Neural progenitor cell (in vitro differentiated cells): ENCODE data around the gene ANKRD11.

Source experiments
- CTCF ChIP-seq: fragments of 200-600 bp; sonication (generic); IDR thresholded peaks from 2 replicates; pipeline ENCODE4 v1.5.1; 2017; ENCODE audit warnings: antibody characterized with exemption, mild to moderate bottlenecking
- EZH2phosphoT487 ChIP-seq: fragments of 200-600 bp; sonication (generic); IDR thresholded peaks from 2 replicates; pipeline ENCODE4 v1.6.1; 2017; ENCODE audit warnings: antibody characterized with exemption

- TF ChIP-seq CTCF = no peak
- TF ChIP-seq EZH2phosphoT487 = no peak
These were observed 77.5 kb downstream of the ANKRD11 start for GRCh38 chr16:89412811-89413210.
